ENCODE results near the gene C4orf36. TPM values are rescaled to one million over a fixed set of nuclear protein-coding genes. Genes with fewer than 3 reads are reported as not detected.

C4orf36 gene
- total RNA-seq, 1 donor from 2014 or later, result not detected

DNA sequence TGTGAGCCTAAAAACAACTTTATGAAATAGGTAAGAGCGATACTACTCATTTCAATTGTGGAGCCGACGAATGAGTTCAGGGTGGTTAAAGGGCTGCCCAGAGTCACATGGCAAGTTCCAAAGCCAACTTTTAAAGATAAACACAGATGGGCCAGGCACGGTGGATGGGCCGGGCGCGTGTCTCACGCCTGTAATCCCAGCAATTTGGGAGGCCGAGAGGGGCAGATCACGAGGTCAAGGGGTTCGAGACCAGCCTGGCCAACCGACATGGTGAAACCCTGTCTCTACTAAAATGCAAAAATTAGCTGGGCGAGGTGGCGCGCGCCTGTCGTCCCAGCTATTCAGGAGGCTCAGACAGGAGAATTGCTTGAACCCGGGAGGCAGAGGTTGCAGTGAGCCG is 914 bp upstream of the C4orf36 start:
- no peak for DNase-seq
- Mint-ChIP-seq H3K9me3 (ENCODE audit: unreplicated experiment) (no peaks in the 10 kb centered on the region), H3K36me3 (ENCODE audit: unreplicated experiment) (no peaks in the 10 kb centered on the region), H3K4me1 (ENCODE audit: low read depth, unreplicated experiment) (no peaks in the 10 kb centered on the region), H3K4me3 (ENCODE audit: unreplicated experiment) (peak overlapping the region; percentile 91), H3K27ac (ENCODE audit: unreplicated experiment) (no peak overlapping the region), H3K27me3 (ENCODE audit: unreplicated experiment) (no peaks in the 10 kb centered on the region)
- TF ChIP-seq, protein P1, sequence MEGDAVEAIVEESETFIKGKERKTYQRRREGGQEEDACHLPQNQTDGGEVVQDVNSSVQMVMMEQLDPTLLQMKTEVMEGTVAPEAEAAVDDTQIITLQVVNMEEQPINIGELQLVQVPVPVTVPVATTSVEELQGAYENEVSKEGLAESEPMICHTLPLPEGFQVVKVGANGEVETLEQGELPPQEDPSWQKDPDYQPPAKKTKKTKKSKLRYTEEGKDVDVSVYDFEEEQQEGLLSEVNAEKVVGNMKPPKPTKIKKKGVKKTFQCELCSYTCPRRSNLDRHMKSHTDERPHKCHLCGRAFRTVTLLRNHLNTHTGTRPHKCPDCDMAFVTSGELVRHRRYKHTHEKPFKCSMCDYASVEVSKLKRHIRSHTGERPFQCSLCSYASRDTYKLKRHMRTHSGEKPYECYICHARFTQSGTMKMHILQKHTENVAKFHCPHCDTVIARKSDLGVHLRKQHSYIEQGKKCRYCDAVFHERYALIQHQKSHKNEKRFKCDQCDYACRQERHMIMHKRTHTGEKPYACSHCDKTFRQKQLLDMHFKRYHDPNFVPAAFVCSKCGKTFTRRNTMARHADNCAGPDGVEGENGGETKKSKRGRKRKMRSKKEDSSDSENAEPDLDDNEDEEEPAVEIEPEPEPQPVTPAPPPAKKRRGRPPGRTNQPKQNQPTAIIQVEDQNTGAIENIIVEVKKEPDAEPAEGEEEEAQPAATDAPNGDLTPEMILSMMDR (IDR thresholded peaks at IDR 0.05; ENCODE audit: partially characterized antibody, unreplicated experiment), result no peak

DNA sequence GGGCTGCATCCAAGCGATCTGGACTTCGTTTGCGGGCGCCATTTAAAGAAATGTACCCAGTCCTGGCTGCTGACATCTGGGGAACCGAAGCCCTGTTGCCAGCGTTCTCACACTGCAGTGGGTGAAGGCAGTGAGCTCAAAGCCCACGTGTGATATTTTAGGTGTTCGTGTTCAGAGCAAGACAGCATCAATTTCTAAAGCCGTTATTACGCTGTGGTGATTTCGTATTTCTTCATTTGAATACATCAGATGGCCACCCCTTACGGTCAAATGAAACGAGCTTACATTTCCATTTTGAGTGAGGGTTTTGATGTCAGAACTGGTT is 376 bp upstream of the C4orf36 start:
- Mint-ChIP-seq H3K27me3 (ENCODE audit: unreplicated experiment) (no peaks in the 10 kb centered on the region), H3K9me3 (ENCODE audit: unreplicated experiment) (no peaks in the 10 kb centered on the region), H3K4me3 (ENCODE audit: unreplicated experiment) (peak overlapping the region; percentile 91), H3K36me3 (ENCODE audit: unreplicated experiment) (no peaks in the 10 kb centered on the region), H3K27ac (ENCODE audit: unreplicated experiment) (no peak overlapping the region), H3K4me1 (ENCODE audit: low read depth, unreplicated experiment) (no peaks in the 10 kb centered on the region)
- TF ChIP-seq, protein P1 (IDR thresholded peaks at IDR 0.05; ENCODE audit: partially characterized antibody, unreplicated experiment), result no peak
- DNase-seq, result no peak

DNA sequence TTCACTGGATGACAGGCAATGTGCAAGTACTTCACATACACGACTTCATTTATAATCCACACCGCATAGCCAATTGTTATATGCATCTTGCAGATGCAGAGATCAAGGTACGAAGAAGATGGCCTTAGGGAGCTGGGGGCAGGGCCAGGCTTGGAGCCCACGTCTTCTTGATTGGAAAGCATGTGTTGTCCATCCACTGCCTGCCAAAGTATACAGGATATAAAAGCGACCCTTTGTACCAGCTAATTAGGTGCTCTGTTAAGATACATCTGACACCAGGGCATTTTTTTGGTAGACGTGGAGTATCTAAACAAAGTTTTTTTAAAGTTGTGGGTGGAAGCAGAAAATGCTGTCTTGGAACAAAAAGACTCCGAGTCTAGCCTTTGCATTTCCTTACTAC is 1.4 kb downstream of the C4orf36 start:
- H3K4me3 Mint-ChIP-seq (ENCODE audit: unreplicated experiment), result no peak overlapping the region
- no peaks in the 10 kb centered on the region for H3K36me3 Mint-ChIP-seq (ENCODE audit: unreplicated experiment)
- H3K4me1 Mint-ChIP-seq (ENCODE audit: low read depth, unreplicated experiment), result no peaks in the 10 kb centered on the region
- H3K9me3 Mint-ChIP-seq (ENCODE audit: unreplicated experiment), result no peaks in the 10 kb centered on the region
- H3K27me3 Mint-ChIP-seq (ENCODE audit: unreplicated experiment), result no peaks in the 10 kb centered on the region
- TF ChIP-seq, protein P1 (IDR thresholded peaks at IDR 0.05; ENCODE audit: partially characterized antibody, unreplicated experiment), result no peak
- no peak for DNase-seq
- no peak overlapping the region for H3K27ac Mint-ChIP-seq (ENCODE audit: unreplicated experiment)

DNA sequence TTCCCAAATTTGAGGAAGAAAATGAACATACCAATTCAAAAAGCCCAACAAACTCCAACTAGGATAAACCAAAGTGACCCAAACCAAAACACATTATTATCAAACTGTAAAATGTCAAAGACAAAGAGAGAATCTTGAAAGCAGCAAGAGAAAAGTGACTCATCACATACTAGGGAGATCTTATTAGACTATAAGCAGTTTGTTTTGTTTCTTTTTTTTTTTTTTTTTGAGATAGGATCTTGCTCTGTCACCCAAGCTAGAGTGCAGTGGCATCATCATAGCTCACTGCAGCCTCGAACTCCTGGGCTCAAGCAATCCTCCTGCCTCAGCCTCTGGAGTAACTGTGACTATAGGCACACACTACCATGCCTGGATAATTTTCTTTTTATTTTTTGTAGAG is 12.6 kb downstream of the C4orf36 start:
- Mint-ChIP-seq H3K4me1 (ENCODE audit: low read depth, unreplicated experiment) (no peaks in the 10 kb centered on the region), H3K27ac (ENCODE audit: unreplicated experiment) (no peak overlapping the region), H3K27me3 (ENCODE audit: unreplicated experiment) (no peaks in the 10 kb centered on the region), H3K9me3 (ENCODE audit: unreplicated experiment) (no peaks in the 10 kb centered on the region), H3K36me3 (ENCODE audit: unreplicated experiment) (peaks cover 6% of the 10 kb centered on the region), H3K4me3 (ENCODE audit: unreplicated experiment) (no peak overlapping the region)
- no peak for DNase-seq
- TF ChIP-seq, protein P1 (IDR thresholded peaks at IDR 0.05; ENCODE audit: partially characterized antibody, unreplicated experiment), result no peak

DNA sequence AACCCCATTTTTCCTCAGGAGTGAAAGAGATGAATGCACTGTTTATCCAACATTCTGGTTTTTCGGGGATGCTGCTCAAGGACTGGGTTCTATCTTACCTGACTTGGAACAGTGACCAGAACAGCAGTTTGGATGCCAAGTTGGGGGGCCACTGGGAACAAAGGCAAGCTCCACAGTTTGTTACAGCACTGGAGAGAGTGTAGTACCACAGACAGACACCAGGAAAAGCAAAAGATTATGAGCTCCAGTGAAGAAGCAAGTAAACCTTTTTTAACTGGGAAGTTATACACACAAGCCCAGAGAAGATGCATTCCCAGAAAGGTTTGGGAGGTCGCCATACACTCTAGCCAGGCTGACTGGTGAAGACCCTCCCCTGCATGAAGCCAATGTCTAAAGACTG is 13.6 kb downstream of the C4orf36 start:
- DNase-seq, result no peak
- TF ChIP-seq, protein P1 (IDR thresholded peaks at IDR 0.05; ENCODE audit: partially characterized antibody, unreplicated experiment), result no peak
- no peak overlapping the region for H3K27ac Mint-ChIP-seq (ENCODE audit: unreplicated experiment)
- H3K27me3 Mint-ChIP-seq (ENCODE audit: unreplicated experiment), result no peaks in the 10 kb centered on the region
- H3K4me3 Mint-ChIP-seq (ENCODE audit: unreplicated experiment), result no peak overlapping the region
- no peaks in the 10 kb centered on the region for H3K9me3 Mint-ChIP-seq (ENCODE audit: unreplicated experiment)
- no peaks in the 10 kb centered on the region for H3K4me1 Mint-ChIP-seq (ENCODE audit: low read depth, unreplicated experiment)
- H3K36me3 Mint-ChIP-seq (ENCODE audit: unreplicated experiment), result peaks cover 6% of the 10 kb centered on the region
